IgD-negative memory B cell (primary cell): ENCODE results near the gene SRC. TPM values are rescaled to one million over a fixed set of nuclear protein-coding genes. Genes with fewer than 3 reads are reported as not detected.

Experiments
- H3K27ac Mint-ChIP-seq, 3 donors: one replicate each; pipeline ENCODE4 v1.8.0; 2020 to 2022; ENCODE audit warnings: mild to moderate bottlenecking in 3 of 3, mixed read lengths in 3 of 3, moderate library complexity in 1 of 3
- H3K27me3 Mint-ChIP-seq: one replicate; pipeline ENCODE4 v1.8.0; 2021; ENCODE audit warnings: mixed read lengths
- H3K36me3 Mint-ChIP-seq: one replicate; pipeline ENCODE4 v1.8.0; 2020; ENCODE audit warnings: mild to moderate bottlenecking, mixed read lengths
- H3K4me1 Mint-ChIP-seq, 3 donors: one replicate each; pipeline ENCODE4 v1.8.0; 2020 to 2022; ENCODE audit warnings: mixed read lengths in 3 of 3, mild to moderate bottlenecking in 1 of 3
- H3K4me3 Mint-ChIP-seq, 4 donors: one replicate each; pipeline ENCODE4 v1.8.0; 2020 to 2022; ENCODE audit warnings: mild to moderate bottlenecking in 4 of 4, mixed read lengths in 4 of 4, moderate library complexity in 3 of 4
- H3K9me3 Mint-ChIP-seq, 3 donors: one replicate each; pipeline ENCODE4 v1.8.0; 2020 to 2021; ENCODE audit warnings: mixed read lengths in 3 of 3, mild to moderate bottlenecking in 1 of 3
- polyA plus RNA-seq: library from polyadenylated mRNA; unstranded; fragments of 300-500 nt; fragmentation: Illumina TruSeq; gene quantifications from one replicate; pipeline ENCODE4 v1.2.3, GENCODE V29; 2021

Gene SRC
- polyA plus RNA-seq, 1 donor from 2014 or later: 2.3 TPM

DNA sequence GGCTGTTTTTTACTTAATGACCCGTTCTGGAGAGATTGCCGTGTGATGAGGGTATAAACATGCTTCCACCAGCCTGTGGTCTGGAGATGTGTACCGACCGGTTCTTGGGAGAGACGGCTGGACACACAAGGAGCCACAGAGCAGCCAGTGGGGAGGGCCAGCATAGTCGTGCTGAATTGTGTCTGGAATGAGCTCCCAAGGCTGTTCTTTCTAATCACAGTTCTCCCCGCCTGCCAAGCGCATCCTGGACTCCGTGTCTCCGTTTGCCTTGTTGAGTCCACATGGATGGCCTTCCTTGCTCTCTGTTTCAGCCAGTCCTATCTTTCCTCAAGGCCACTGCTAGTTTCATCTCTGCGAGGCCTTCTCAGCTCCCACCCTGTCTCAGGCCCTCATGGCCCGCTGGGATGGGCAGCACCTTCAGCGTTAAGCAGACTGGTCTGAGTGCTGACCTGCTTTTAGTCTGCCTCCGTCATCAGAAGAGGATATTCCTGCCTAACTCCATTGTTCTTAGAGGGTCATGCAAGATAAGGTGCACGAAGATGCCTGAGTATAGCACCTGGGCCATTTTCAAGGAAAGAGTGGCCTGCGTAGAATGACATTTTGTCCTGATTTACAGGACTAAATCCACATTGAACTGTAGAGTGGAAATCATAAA, 35.9 kb upstream of the SRC start:
- peaks cover 7% of the 10 kb centered on the region for H3K36me3 Mint-ChIP-seq
- peaks cover 18 to 30% (median 24%) of the 10 kb centered on the region in 3 donors for H3K4me1 Mint-ChIP-seq
- no peak overlapping the region for H3K27ac Mint-ChIP-seq
- peaks cover 1% of the 10 kb centered on the region for H3K27me3 Mint-ChIP-seq
- no peak overlapping the region for H3K4me3 Mint-ChIP-seq
- no peaks in the 10 kb centered on the region for H3K9me3 Mint-ChIP-seq

DNA sequence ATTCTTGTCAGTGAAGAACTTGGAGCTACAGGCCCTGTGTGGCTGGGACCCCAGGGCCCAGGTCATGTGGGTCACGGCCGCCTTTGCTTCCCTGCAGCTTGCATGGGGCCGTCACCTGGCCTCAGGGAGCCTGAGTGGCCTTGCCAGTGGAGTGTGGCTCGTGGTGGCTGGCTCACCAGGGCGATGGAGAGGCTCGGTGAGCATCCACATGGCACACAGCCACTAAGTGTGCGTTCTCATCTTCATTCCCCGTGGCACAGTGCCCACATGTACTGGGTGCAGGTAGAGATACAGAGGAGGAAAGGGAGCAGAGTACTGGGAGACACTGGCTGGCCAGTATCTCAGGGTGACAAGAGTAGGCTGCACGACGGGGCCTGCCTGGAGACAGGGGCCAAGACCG, 35.0 kb upstream of the SRC start:
- H3K36me3 Mint-ChIP-seq: peaks cover 7% of the 10 kb centered on the region
- peaks cover 27 to 35% (median 33%) of the 10 kb centered on the region in 3 donors for H3K4me1 Mint-ChIP-seq
- H3K27me3 Mint-ChIP-seq: peaks cover 1% of the 10 kb centered on the region
- H3K4me3 Mint-ChIP-seq: no peak overlapping the region
- H3K27ac Mint-ChIP-seq: peak overlapping the region in 1 of 3 donors; percentile 67
- H3K9me3 Mint-ChIP-seq: no peaks in the 10 kb centered on the region

DNA sequence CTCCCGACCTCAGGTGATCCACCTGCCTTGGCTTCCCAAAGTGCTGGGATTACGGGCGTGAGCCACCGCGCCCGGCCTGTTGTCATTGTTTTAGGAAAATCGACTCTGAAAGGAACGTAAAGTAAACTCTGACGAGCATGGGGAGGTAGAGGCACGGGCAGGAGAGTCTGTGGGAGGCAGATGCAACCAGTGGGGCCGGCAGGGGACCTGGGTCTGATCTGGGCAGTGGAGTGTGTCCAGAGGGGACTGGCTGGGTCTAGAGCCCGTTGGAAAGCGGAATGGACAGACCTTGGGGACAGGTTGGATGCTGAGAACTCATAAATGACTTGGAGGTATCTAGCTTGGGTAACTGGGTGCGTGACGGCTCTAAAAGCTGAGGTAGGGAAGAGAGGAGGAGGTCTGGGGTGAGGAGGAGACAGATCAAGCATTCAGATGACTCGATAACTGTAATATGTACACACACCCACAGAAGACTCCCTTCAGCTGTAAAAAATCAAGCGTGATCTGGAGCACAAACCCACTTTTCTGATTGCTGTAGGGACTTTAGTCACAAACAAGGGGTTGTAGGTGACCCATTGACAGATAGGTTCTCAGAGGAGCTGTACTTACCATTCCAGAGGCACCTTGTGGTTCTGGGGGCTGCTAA, 34.1 kb upstream of the SRC start:
- Mint-ChIP-seq H3K27me3 (peaks cover 1% of the 10 kb centered on the region), H3K27ac (peak overlapping the region in 2 of 3 donors; percentile 13 to 90), H3K36me3 (peaks cover 7% of the 10 kb centered on the region)

DNA sequence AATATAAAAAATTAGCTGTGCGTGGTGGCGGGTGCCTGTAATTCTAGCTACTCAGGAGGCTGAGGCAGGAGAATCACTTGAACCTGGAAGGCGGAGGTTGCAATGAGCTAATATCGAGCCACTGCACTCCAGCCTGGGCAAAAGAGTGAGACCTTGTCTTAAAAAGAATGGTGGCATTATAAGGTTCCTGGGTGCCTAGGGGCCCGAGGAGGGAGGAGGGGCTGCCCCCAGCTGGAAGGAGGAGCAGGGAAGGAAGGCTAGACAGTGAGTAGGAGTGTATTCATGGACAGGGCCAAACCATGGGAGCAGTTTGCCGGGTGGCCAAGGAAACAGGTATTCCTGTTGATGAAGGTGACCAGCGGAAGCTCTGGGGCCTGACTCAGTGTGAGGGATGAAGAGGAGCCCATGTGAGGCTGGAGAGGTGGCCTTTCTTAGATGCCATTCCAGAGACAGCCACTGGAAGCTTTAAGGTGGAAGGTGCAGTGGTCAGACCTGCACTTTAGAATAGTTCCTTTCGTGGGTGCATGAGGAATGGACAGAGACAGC, 32.3 kb upstream of the SRC start:
- Mint-ChIP-seq H3K4me3 (peak overlapping the region in 3 of 4 donors; percentile 21 to 68 (median 68)), H3K36me3 (peaks cover 4% of the 10 kb centered on the region), H3K27ac (peak overlapping the region; percentile 90 to 97 (median 96)), H3K9me3 (no peaks in the 10 kb centered on the region), H3K27me3 (peaks cover 1% of the 10 kb centered on the region), H3K4me1 (peaks cover 35 to 44% (median 42%) of the 10 kb centered on the region in 3 donors)

More for the DNA sequence above, 34.1 kb upstream of the SRC start:
- no peak overlapping the region for H3K4me3 Mint-ChIP-seq
- H3K4me1 Mint-ChIP-seq: peaks cover 35 to 42% (median 42%) of the 10 kb centered on the region in 3 donors
- H3K9me3 Mint-ChIP-seq: no peaks in the 10 kb centered on the region

DNA sequence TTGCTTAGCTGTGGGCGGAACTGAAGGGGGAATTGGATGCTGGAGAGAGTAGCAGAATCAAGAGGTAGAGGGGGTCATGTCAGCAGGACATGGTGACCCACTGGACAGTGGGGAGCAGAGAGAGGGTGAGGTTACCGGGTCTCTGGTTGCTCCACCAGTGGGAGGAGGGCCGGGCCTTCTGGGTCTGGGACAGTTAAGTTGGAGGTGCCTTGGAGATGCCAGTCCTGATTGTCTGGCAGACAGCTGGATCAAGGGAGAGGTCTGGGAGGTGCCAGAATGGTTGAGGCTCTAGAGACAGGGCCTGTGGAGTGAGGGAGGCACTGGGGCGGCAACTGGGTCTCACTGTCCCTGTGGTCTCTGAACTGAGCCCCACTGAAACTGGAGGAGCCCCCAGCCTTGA, 31.8 kb upstream of the SRC start:
- Mint-ChIP-seq H3K9me3 (no peaks in the 10 kb centered on the region), H3K4me1 (peaks cover 37 to 42% (median 38%) of the 10 kb centered on the region in 3 donors), H3K27me3 (peaks cover 1% of the 10 kb centered on the region), H3K27ac (peak overlapping the region; percentile 96 to 99 (median 97)), H3K4me3 (peak overlapping the region in 3 of 4 donors; percentile 21 to 68 (median 68)), H3K36me3 (peaks cover 4% of the 10 kb centered on the region)

DNA sequence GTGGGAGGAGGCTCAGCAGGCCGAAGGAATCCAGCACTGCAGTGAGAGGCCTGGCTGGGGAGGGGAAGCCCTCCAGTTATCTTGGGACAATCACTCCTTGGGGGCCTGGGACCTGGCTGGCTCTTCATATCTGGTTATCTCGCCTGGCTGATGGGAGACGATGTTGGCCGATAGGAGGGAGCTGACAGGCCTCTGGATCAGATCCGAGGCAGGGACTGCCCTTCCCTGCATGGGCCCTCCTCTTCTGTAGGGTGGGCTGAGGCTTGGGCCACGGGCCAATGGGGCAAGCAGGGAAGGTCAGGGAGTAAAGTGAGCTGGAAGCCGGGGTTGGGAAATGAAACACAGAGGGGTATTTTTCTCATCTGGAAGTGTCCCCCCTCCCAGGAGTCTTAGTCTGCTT, 31.3 kb upstream of the SRC start:
- peak overlapping the region; percentile 96 to 99 (median 97) for H3K27ac Mint-ChIP-seq
- peaks cover 4% of the 10 kb centered on the region for H3K36me3 Mint-ChIP-seq
- H3K4me1 Mint-ChIP-seq: peaks cover 38 to 42% (median 42%) of the 10 kb centered on the region in 3 donors
- peak overlapping the region in 2 of 4 donors; percentile 70 to 91 for H3K4me3 Mint-ChIP-seq
- peaks cover 1% of the 10 kb centered on the region for H3K27me3 Mint-ChIP-seq
- H3K9me3 Mint-ChIP-seq: no peaks in the 10 kb centered on the region

DNA sequence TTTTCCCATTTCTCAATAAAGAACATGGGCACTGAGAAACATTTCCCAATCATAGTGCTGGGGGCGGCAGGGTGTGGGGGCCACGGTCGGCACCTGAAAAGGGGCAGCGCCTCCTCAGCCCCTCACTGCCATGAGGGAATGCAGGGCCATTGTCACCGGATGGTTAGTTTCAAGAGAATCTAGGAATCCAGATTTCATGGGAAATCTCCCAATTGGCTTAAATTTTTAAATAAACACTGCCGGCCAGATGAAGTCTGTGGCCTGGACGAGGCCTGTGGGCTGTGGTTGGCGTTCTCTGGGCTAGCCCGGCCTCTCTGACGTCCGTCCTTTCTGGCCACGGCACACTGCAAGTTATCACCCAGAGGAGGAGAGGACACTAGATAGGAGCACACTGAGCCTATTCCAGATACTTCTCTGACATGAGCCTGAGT, 30.9 kb upstream of the SRC start:
- no peaks in the 10 kb centered on the region for H3K9me3 Mint-ChIP-seq
- H3K4me1 Mint-ChIP-seq: peaks cover 39 to 43% (median 42%) of the 10 kb centered on the region in 3 donors
- H3K27me3 Mint-ChIP-seq: peaks cover 1% of the 10 kb centered on the region
- peaks cover 4% of the 10 kb centered on the region for H3K36me3 Mint-ChIP-seq
- H3K4me3 Mint-ChIP-seq: peak overlapping the region; percentile 70 to 91 (median 74)
- H3K27ac Mint-ChIP-seq: peak overlapping the region; percentile 96 to 99 (median 97)

DNA sequence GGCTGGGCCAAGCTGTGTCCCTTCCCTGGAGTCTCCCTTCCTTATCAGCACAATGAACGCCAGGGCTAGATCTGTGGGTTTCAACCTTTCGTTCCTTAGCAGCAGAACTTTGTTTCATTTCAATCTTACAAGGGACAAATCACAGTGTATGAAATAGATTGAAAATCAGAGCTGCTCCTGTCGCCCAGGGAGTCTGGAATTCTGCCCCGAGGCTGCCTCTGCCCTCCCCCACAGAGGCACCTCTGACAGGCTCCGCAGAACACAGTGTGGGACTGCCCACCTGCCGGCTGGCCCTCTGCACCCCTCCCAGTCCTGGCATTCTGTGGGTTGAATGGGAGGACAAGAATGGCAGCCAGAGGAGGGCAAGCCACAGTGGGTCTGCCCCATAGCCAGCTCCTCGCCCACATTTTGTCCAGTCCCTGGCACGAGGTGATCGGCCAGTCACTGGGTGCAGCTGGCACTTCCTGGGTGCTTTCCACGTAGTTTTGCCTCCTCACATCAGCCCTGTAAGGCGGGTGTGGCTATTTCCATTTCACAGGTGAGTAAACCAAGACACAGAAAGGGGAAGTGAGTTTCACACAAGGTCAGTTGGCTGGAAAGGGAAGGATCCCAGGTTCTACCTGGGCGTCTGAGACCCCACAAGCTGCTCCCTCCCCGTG, 30.4 kb upstream of the SRC start:
- H3K4me1 Mint-ChIP-seq: peaks cover 40 to 43% (median 41%) of the 10 kb centered on the region in 3 donors
- peaks cover 4% of the 10 kb centered on the region for H3K36me3 Mint-ChIP-seq
- H3K4me3 Mint-ChIP-seq: peak overlapping the region; percentile 70 to 91 (median 74)
- H3K9me3 Mint-ChIP-seq: no peaks in the 10 kb centered on the region
- H3K27me3 Mint-ChIP-seq: peaks cover 1% of the 10 kb centered on the region
- H3K27ac Mint-ChIP-seq: peak overlapping the region; percentile 96 to 99 (median 97)

DNA sequence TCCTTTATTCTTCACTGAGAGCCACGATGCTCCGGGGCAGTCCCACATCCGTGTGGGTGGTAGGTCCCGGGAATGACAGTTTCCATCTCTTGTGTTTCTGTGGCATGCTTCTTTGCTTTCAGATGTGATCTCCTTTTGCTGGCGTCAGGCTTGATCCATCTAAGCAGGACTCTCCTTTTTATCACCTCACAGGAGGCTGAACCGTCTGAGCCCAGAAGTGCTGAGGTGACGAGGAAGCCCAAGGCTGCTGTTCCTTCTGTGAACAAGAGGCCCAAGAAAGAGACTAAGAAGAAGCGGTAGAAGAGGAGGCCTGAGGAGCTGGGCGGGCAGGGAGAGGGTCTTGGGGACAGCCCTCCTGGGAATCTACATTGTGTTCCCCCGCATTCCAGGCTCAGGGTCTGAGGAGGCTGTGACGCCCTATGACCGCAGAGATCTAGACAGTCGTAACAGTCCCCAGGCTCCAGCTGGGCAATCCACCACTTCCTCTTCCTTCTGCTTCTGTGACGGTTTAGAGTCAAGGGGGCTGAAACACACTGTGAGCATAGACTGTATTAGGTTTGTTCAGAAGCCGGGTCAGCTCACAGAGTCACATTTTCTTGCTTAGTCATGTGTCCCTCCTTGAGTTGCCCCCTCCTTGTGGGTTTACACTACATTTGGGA, 29.7 kb upstream of the SRC start:
- Mint-ChIP-seq H3K27ac (peak overlapping the region; percentile 96 to 99 (median 97)), H3K4me1 (peaks cover 34 to 43% (median 40%) of the 10 kb centered on the region in 3 donors), H3K36me3 (peaks cover 5% of the 10 kb centered on the region), H3K9me3 (no peaks in the 10 kb centered on the region), H3K27me3 (peaks cover 1% of the 10 kb centered on the region), H3K4me3 (peak overlapping the region; percentile 70 to 91 (median 74))

DNA sequence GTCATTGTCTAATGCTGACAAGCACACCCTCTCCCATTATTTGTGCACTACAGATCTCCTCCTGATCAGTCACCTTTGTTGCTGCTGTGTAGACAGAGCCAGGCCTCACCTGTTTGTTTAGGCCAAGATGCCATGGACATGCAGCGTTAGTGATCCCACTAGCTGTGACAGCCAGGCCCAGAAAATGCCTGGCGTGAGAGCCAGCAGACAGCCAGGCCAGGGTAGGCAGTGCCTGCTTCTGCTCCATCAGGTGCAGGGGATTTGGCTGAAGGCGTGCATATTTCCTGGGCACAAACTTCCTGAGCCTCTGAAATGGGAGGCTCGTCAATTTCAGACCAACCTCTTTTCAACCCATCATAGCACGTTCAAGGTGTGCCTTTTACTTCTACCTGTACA, 29.2 kb upstream of the SRC start:
- H3K27me3 Mint-ChIP-seq: no peaks in the 10 kb centered on the region
- peaks cover 34 to 43% (median 40%) of the 10 kb centered on the region in 3 donors for H3K4me1 Mint-ChIP-seq
- peak overlapping the region in 2 of 4 donors; percentile 70 to 75 for H3K4me3 Mint-ChIP-seq
- peaks cover 6% of the 10 kb centered on the region for H3K36me3 Mint-ChIP-seq
- H3K27ac Mint-ChIP-seq: peak overlapping the region; percentile 96 to 99 (median 97)
- no peaks in the 10 kb centered on the region for H3K9me3 Mint-ChIP-seq

DNA sequence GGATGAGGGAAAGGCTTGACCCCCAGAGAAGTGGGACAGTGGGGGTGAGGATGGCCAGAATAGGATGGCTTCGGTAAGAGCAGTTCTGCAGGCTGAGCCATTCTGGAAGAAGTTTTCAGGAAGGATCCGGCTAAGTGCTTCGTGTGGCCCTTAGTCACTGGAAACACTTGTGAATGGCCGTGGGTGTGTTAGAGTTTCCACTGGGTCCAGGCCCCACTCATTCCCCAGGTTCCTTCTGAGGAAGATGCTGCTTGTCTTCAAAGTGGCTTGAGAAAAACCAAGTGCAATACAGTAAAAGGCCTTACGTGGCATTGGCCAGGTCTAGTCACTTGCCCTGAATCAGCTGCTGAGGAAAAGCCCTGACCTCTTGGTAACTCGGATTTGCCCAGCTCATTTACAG, 28.6 kb upstream of the SRC start:
- peak overlapping the region; percentile 46 to 99 (median 96) for H3K27ac Mint-ChIP-seq
- H3K9me3 Mint-ChIP-seq: no peaks in the 10 kb centered on the region
- peaks cover 34 to 42% (median 39%) of the 10 kb centered on the region in 3 donors for H3K4me1 Mint-ChIP-seq
- no peak overlapping the region for H3K4me3 Mint-ChIP-seq
- no peaks in the 10 kb centered on the region for H3K27me3 Mint-ChIP-seq
- peaks cover 6% of the 10 kb centered on the region for H3K36me3 Mint-ChIP-seq

DNA sequence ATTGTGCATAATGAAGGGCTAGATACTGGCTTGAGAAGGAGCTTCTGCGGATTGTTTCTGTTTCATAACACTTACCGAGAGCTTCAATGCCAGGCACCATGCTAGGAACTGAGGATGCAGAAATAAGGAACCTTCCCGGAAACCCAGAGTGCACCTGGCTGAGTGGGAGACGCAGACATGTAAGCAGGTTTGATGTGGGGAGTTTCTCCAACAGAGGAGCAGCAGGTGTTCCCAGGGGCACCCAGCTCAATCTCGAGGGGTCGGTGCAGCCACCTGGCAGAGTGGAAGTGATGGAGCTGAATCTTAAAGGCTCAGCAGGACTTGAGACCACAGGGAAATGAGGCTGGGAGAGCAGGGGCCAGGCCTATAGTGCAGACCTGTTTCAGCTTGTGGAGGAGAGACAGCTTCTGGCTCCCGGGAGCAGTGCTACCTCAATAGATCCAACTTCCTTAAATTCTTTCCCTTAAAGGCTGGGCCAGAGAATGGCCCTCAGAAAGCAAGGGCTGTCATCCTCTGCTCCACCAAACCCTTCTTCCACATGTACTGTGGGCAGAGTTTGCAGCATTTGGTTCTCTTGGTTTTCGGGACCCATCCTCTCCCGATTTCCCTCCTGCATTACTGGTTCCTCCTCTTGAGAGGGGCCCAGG, 27.8 kb upstream of the SRC start:
- H3K4me1 Mint-ChIP-seq: peaks cover 34 to 38% (median 36%) of the 10 kb centered on the region in 3 donors
- H3K4me3 Mint-ChIP-seq: no peak overlapping the region

DNA sequence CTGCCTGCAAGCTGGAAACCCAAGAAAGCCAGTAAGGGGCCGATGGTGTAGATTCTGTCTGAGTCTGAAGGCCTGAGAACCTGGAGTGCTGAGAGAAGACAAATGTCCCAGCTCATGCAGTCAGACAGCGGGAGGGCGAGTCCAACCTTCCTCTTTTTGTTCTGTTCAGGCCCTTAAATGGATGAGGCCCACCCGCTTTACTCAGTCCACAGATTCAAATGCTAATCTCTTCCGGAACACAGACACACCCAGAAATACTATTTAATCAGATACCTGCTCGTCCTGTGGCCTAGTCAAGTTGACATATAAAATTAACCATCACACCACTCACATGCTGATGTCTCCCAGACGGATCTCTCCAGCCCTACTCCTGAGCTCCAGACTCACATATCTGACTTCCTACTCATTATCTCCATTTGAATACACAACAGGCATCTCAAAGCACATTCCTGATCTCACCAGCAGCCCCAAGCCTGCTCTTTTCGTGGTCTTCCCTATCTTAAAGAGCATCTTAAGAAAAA, 26.7 kb upstream of the SRC start:
- Mint-ChIP-seq H3K4me1 (peaks cover 28 to 33% (median 28%) of the 10 kb centered on the region in 3 donors), H3K36me3 (peaks cover 3% of the 10 kb centered on the region), H3K27me3 (no peaks in the 10 kb centered on the region), H3K9me3 (peaks cover 0 to 2% (median 0%) of the 10 kb centered on the region in 3 donors), H3K4me3 (no peak overlapping the region), H3K27ac (peak overlapping the region in 2 of 3 donors; percentile 30 to 71)

More for the DNA sequence above, 27.8 kb upstream of the SRC start:
- H3K27ac Mint-ChIP-seq: peak overlapping the region; percentile 46 to 84 (median 71)
- H3K36me3 Mint-ChIP-seq: peaks cover 6% of the 10 kb centered on the region
- H3K9me3 Mint-ChIP-seq: peaks cover 0 to 2% (median 0%) of the 10 kb centered on the region in 3 donors
- H3K27me3 Mint-ChIP-seq: no peaks in the 10 kb centered on the region

DNA sequence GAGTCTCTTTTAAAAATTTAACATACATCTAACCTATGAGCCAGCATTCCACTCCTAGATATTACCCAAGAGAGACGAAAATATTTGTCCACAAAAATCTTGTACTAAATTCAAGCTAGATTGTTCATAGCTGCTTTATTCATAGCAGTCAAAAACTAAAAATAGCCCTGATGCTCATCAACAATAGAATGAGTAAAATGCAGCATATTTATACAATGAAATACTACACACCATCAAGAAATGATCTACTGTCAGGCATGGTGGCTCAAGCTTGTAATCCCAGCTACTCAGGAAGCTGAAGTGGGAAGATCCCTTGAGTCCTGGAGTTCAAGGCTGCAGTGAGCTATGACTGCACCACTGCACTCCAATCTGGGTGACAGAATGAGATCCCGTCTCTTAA, 22.0 kb upstream of the SRC start:
- H3K27ac Mint-ChIP-seq: peak overlapping the region in 1 of 3 donors; percentile 19
- no peaks in the 10 kb centered on the region for H3K27me3 Mint-ChIP-seq
- H3K4me1 Mint-ChIP-seq: peaks cover 2 to 7% (median 2%) of the 10 kb centered on the region in 3 donors
- no peak overlapping the region for H3K4me3 Mint-ChIP-seq
- peaks cover 0 to 2% (median 0%) of the 10 kb centered on the region in 3 donors for H3K9me3 Mint-ChIP-seq
- H3K36me3 Mint-ChIP-seq: peaks cover 3% of the 10 kb centered on the region
